ENCODE results near the gene OR3A3.
"Not testable (repeated sequence)": the region's sequence is repeated elsewhere in the genome, so short reads cannot be mapped to it uniquely, and the experiment has no call there.

Gene OR3A3

DNA sequence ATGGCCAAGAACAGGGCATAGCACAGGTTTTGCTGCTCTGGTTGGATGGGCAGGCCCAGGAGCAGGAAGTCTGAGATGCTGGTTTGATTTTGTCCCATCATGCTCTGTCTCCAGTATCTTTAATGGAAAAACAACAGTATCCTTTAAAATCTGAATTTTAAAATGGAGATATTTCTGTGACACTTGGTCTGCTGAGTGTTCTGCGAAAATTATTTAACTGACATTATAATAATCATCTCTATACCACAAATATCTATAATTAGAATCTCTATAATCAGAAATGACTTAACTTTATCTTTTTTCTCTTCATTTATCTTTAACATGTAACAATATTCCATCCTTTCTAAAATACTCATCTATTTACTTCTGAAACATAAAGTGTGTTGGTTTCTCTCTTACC, 12.9 kb upstream of the OR3A3 start, which contains the start of gene OR1E1:
OR1E1 (minus strand) TSS at position 101 of the 400 bp plus-strand sequence; CDS start at position 101, 0 bp downstream.
- H3K4me1 ChIP-seq (ENCODE audit: control insufficient read depth in 1 of 2, insufficient read depth in 1 of 2, low read depth in 1 of 2, low read length in 1 of 2): no peaks in the 10 kb centered on the region
- H3K9me3 ChIP-seq: no peaks in the 10 kb centered on the region
- H3K27ac ChIP-seq: no peak within 1 kb of the TSS
- TF ChIP-seq, protein P1, sequence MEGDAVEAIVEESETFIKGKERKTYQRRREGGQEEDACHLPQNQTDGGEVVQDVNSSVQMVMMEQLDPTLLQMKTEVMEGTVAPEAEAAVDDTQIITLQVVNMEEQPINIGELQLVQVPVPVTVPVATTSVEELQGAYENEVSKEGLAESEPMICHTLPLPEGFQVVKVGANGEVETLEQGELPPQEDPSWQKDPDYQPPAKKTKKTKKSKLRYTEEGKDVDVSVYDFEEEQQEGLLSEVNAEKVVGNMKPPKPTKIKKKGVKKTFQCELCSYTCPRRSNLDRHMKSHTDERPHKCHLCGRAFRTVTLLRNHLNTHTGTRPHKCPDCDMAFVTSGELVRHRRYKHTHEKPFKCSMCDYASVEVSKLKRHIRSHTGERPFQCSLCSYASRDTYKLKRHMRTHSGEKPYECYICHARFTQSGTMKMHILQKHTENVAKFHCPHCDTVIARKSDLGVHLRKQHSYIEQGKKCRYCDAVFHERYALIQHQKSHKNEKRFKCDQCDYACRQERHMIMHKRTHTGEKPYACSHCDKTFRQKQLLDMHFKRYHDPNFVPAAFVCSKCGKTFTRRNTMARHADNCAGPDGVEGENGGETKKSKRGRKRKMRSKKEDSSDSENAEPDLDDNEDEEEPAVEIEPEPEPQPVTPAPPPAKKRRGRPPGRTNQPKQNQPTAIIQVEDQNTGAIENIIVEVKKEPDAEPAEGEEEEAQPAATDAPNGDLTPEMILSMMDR (IDR thresholded peaks at IDR 0.05): no peak
- H3K36me3 ChIP-seq: no peaks in the 10 kb centered on the region
- H3K27me3 ChIP-seq: peaks cover 11% of the 10 kb centered on the region
- H3K4me3 ChIP-seq (ENCODE audit: low read depth in 1 of 2, low read length in 1 of 2): no peak within 1 kb of the TSS

DNA sequence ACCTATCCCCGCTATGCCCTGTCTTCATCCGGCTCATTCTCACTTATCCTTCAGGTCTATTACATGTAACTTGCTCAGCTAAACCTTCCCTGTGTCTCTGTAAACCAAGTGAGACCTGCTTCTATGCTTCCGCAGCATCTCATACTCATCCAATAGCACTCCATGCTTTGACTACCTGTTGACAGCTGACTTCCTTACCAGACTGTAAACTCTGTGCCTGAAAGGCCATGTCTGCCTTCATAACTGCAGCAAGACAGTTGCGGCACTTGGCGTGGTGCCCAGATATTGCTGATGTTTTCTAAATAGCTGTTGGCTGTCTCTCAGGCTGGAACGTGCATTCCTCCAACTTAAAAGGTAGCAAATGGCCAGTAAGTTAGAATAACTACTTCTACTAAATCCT, 11.1 kb upstream of the OR3A3 start:
- Histone ChIP-seq H3K36me3 (no peaks in the 10 kb centered on the region), H3K4me3 (ENCODE audit: low read depth in 1 of 2, low read length in 1 of 2) (no peak overlapping the region), H3K4me1 (ENCODE audit: control insufficient read depth in 1 of 2, insufficient read depth in 1 of 2, low read depth in 1 of 2, low read length in 1 of 2) (no peaks in the 10 kb centered on the region), H3K27ac (no peak overlapping the region), H3K27me3 (peaks cover 11% of the 10 kb centered on the region), H3K9me3 (no peaks in the 10 kb centered on the region)
- TF ChIP-seq, protein P1 (IDR thresholded peaks at IDR 0.05): no peak

DNA sequence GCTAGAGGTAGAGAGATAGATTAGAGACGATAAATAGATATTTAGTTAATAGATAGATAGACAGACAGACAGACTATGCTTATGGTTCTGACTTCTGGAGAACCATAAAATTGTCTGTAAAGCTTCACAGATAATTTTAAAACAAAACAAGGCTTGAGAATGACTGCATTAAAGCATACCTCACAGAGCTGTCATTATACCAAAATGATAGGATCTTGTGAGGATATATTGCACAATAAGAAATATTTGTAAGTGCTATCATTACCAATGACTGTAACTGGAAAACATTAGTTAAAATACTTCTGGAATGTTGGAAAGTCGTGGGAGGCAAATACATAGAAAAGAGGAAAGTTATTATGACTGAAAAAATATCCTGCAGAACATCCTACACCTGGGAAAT, 9.4 kb upstream of the OR3A3 start:
- Histone ChIP-seq H3K4me3 (ENCODE audit: low read depth in 1 of 2, low read length in 1 of 2) (no peak overlapping the region), H3K36me3 (no peaks in the 10 kb centered on the region), H3K9me3 (no peaks in the 10 kb centered on the region), H3K27ac (no peak overlapping the region), H3K4me1 (ENCODE audit: control insufficient read depth in 1 of 2, insufficient read depth in 1 of 2, low read depth in 1 of 2, low read length in 1 of 2) (no peaks in the 10 kb centered on the region), H3K27me3 (peaks cover 11% of the 10 kb centered on the region)
- TF ChIP-seq, protein P1 (IDR thresholded peaks at IDR 0.05): no peak

DNA sequence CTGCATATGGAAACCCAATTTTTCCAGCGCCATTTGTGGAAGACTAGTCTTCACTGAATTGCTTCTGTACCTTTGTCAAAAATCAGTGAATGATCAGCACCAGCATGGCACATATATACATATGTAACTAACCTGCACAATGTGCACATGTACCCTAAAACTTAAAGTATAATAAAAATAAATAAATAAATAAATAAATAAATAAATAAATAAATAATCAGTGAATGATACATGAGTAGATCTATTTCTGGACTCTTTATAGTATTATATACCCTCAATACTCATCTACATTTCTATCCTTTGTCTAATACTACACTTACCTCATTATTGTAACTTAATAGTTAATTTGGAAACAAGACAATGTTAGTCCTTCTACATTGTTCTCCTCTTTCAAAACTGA, 7.3 kb upstream of the OR3A3 start:
- not testable (repeated sequence) for H3K4me3 ChIP-seq (ENCODE audit: low read depth in 1 of 2, low read length in 1 of 2); H3K9me3 ChIP-seq; H3K36me3 ChIP-seq; H3K27ac ChIP-seq; H3K4me1 ChIP-seq (ENCODE audit: control insufficient read depth in 1 of 2, insufficient read depth in 1 of 2, low read depth in 1 of 2, low read length in 1 of 2)
- H3K27me3 ChIP-seq: peaks cover 13% of the 10 kb centered on the region

DNA sequence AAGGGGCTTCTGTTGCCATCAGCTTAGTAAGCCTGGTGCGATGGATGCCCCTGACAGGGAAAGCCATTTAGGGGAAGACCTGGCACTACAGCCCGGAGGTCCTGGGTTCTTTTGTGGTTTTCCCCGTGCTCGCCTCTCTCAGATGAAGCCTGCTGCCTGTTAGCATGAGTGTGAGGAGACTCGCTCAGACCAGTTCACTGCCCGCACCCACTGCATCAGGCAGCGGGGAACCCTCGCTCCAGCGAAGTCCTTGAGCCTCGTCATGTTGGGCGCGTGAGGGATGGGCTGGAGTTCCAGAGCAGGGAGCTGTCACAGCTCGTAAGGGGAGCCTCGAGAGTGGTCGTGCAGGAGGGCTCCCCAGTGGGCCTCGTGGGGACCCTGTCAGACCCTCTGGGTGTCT, 1.0 kb downstream of the OR3A3 start:
- not testable (repeated sequence) for H3K36me3 ChIP-seq; H3K4me3 ChIP-seq (ENCODE audit: low read depth in 1 of 2, low read length in 1 of 2); H3K27ac ChIP-seq; H3K9me3 ChIP-seq; H3K4me1 ChIP-seq (ENCODE audit: control insufficient read depth in 1 of 2, insufficient read depth in 1 of 2, low read depth in 1 of 2, low read length in 1 of 2)
- H3K27me3 ChIP-seq: peaks cover 37% of the 10 kb centered on the region

DNA sequence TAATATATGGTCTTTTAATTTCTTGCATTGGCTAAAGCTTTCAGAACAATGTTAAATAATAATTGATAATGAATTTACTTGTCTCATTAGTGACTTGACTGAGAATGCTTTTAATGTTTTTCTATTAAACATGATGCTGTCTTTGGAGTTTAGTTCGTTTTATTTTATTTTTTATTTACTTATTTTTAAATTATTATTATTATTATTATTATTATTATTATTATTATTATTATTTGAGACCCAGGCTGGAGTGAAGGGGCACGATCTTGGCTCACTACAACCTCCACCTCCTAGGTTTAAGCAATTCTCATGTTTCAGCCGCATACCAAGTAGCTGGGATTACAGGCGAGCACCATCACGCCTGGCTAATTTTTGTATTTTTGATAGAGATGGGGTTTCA, 4.4 kb downstream of the OR3A3 start:
- Histone ChIP-seq H3K27ac (no peak overlapping the region), H3K27me3 (peaks cover 46% of the 10 kb centered on the region), H3K4me3 (ENCODE audit: low read depth in 1 of 2, low read length in 1 of 2) (no peak overlapping the region), H3K9me3 (no peaks in the 10 kb centered on the region), H3K36me3 (no peaks in the 10 kb centered on the region), H3K4me1 (ENCODE audit: control insufficient read depth in 1 of 2, insufficient read depth in 1 of 2, low read depth in 1 of 2, low read length in 1 of 2) (no peaks in the 10 kb centered on the region)
- TF ChIP-seq, protein P1 (IDR thresholded peaks at IDR 0.05): no peak

DNA sequence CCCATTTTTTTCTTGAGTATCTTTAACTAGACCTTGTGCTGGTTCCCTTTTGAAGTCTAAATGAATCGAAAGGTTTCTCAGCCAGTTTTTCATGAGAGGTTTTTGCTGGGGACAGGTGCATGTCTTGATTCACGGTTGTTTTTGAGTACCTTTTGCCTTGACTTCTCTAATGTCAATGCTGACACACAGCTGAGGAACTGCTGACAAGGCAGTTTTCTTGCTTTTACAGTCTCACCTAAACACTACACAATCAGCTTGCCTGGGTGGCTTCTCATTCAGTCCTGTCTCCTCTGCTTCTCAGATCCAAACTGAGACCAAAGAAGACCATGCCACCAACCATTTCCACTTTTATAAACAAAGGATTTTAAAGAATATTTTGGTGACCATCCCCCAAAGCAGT, 7.1 kb downstream of the OR3A3 start:
- no peak overlapping the region for H3K27ac ChIP-seq
- no peak overlapping the region for H3K4me3 ChIP-seq (ENCODE audit: low read depth in 1 of 2, low read length in 1 of 2)
- peaks cover 25% of the 10 kb centered on the region for H3K27me3 ChIP-seq
- no peaks in the 10 kb centered on the region for H3K9me3 ChIP-seq
- TF ChIP-seq, protein P1 (IDR thresholded peaks at IDR 0.05): no peak
- no peaks in the 10 kb centered on the region for H3K36me3 ChIP-seq
- no peaks in the 10 kb centered on the region for H3K4me1 ChIP-seq (ENCODE audit: control insufficient read depth in 1 of 2, insufficient read depth in 1 of 2, low read depth in 1 of 2, low read length in 1 of 2)

DNA sequence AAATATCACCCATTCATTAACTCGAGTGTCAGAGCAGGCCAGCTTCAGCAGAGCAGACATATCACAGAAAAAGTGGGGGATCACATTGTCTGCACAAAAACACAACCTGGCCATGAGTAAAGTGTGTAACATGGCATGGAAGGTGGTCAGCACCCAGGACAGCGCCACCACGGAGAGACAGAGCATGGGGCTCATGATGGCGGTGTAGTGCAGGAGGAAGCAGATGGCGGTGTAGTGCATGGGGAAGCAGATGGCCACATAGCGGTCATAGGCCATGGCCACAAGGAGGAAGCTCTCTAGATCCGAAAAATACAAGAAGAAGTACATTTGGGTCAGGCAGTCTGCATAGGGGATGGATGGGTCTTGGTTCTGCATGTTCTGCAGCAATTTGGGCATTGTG, 22.0 kb downstream of the OR3A3 start:
- H3K27ac ChIP-seq; H3K36me3 ChIP-seq; H3K4me1 ChIP-seq (ENCODE audit: control insufficient read depth in 1 of 2, insufficient read depth in 1 of 2, low read depth in 1 of 2, low read length in 1 of 2); H3K27me3 ChIP-seq; H3K9me3 ChIP-seq; H3K4me3 ChIP-seq (ENCODE audit: low read depth in 1 of 2, low read length in 1 of 2): not testable (repeated sequence)

All from neutrophil (primary cell).